ENCODE data around the gene HFM1. TPM values are rescaled to one million over a fixed set of nuclear protein-coding genes. Genes with fewer than 3 reads are reported as not detected.

The HFM1 gene
- total and polyA plus RNA-seq, 9 of the 15 experiments (the other 6 are each of a cell fraction or from before 2014, with no cell fraction given), result 1.5 to 6.4 (median 3.7) TPM

- TF ChIP-seq SMAD3 (CRISPR knock-in tag; conservative IDR thresholded peaks at IDR 0.05) (0 out of 2 replicates have a peak, but pooled peaks have one; percentile 9), GTF2E2 (tag; IDR thresholded peaks at IDR 0.05) (no peak), ZNF57 (CRISPR knock-in tag; IDR thresholded peaks at IDR 0.05) (no peak), ZNF146 (CRISPR knock-in tag; IDR thresholded peaks at IDR 0.05; ENCODE audit: unreplicated experiment) (no peak), HES1 (IDR thresholded peaks at IDR 0.05; ENCODE audit: low read depth) (peak; percentile 42; the same call in 1 of the 2 replicates), ZNF184 (CRISPR knock-in tag; IDR thresholded peaks at IDR 0.05) (no peak), NFYB (IDR thresholded peaks at IDR 0.05; ENCODE audit: extremely low read depth, insufficient read length) (no peak), ETV1 (tag; conservative IDR thresholded peaks at IDR 0.05; ENCODE audit: low read depth) (no peak), ZNF511 (CRISPR knock-in tag; IDR thresholded peaks at IDR 0.05) (no peak), RBM17 (IDR thresholded peaks at IDR 0.05; ENCODE audit: borderline replicate concordance, low read depth, low read length) (no peak), KDM1A (IDR thresholded peaks at IDR 0.05) (no peak), TCF3 (CRISPR knock-in tag; IDR thresholded peaks at IDR 0.05) (peak; percentile 85), E2F4 (CRISPR knock-in tag; IDR thresholded peaks at IDR 0.05; ENCODE audit: low read depth) (no peak), REST (IDR thresholded peaks at IDR 0.05; ENCODE audit: borderline replicate concordance) (no peak), REST (CRISPR knock-in tag; IDR thresholded peaks at IDR 0.05; ENCODE audit: low read depth) (no peak), C11orf30 (IDR thresholded peaks at IDR 0.05; ENCODE audit: low read depth) (no peak), ZNF347 (CRISPR knock-in tag; IDR thresholded peaks at IDR 0.05; ENCODE audit: low read depth) (no peak), SUPT5H (IDR thresholded peaks at IDR 0.05) (no peak), MTF1 (CRISPR knock-in tag; IDR thresholded peaks at IDR 0.05; ENCODE audit: borderline replicate concordance) (no peak), KAT2B (IDR thresholded peaks at IDR 0.05; ENCODE audit: low read depth, low read length) (no peak), TRIM28 (IDR thresholded peaks at IDR 0.05) (no peak), MCM5 (IDR thresholded peaks at IDR 0.05; ENCODE audit: low read depth) (no peak)
These were observed 96.1 kb downstream of the HFM1 start (continued) for GRCh38 chr1:91308544-91308943.

Measured in K562 (cell line).